Aorta (tissue), 5 donors: ENCODE results near the gene NMNAT2. TPM values are rescaled to one million over a fixed set of nuclear protein-coding genes. Genes with fewer than 3 reads are reported as not detected.
"Not testable (repeated sequence)": the region's sequence is repeated elsewhere in the genome, so short reads cannot be mapped to it uniquely, and the experiment has no call there.

Experiments
- ATAC-seq: fragments of 200-7000 bp; cut with Tn5 transposase; one replicate; pipeline ENCODE4 v1.9.1; 2022; ENCODE audit warnings: moderate library complexity; ENCODE audit not compliant: low FRiP score
- DNase-seq, 2 donors: peaks; one replicate each; pipeline ENCODE4 v3.0.0-alpha.2; 2020
- H3K27ac ChIP-seq, 2 donors: one replicate each; pipeline ENCODE4 v1.5.1; 2013; ENCODE audit warnings: low read length in 2 of 2, mild to moderate bottlenecking in 2 of 2, moderate library complexity in 2 of 2, control low read depth in 1 of 2, inconsistent platforms in 1 of 2, low read depth in 1 of 2
- H3K27me3 ChIP-seq, 2 donors: one replicate each; pipeline ENCODE4 v1.6.1; 2013; ENCODE audit warnings: control low read depth in 1 of 2, low read length in 1 of 2, mild to moderate bottlenecking in 1 of 2, moderate library complexity in 1 of 2; ENCODE audit not compliant: insufficient read depth in 2 of 2, control insufficient read depth in 1 of 2
- H3K36me3 ChIP-seq, 2 donors: one replicate each; pipeline ENCODE4 v1.6.1; 2013; ENCODE audit warnings: control low read depth in 1 of 2, low read length in 1 of 2, mild to moderate bottlenecking in 1 of 2; ENCODE audit not compliant: insufficient read depth in 2 of 2, control insufficient read depth in 1 of 2
- H3K4me1 ChIP-seq, 2 donors: one replicate each; pipeline ENCODE4 v1.6.1; 2013; ENCODE audit warnings: low read length in 2 of 2, control low read depth in 1 of 2, mild to moderate bottlenecking in 1 of 2, moderate library complexity in 1 of 2; ENCODE audit not compliant: insufficient read depth in 2 of 2, control insufficient read depth in 1 of 2
- H3K4me3 ChIP-seq, 2 donors: one replicate each; pipeline ENCODE4 v1.5.1; 2013; ENCODE audit warnings: low read length in 2 of 2, control low read depth in 1 of 2, mild to moderate bottlenecking in 1 of 2
- H3K9me3 ChIP-seq: one replicate; pipeline ENCODE4 v1.6.1; 2013; ENCODE audit warnings: mild to moderate bottlenecking, low read length; ENCODE audit not compliant: control insufficient read depth
- WGBS, 2 donors: extraction: QIAGEN DNeasy Blood & Tissue Kit; methylation state at CpG; one replicate each; pipeline ENCODE4 v1.1.7; 2013; 5-methylcytosine and 5-hydroxymethylcytosine counted together
- intact Hi-C, 2 donors: fragments of 100-400 bp; cut with DNase I; formaldehyde crosslinking; loops; one replicate each; pipeline versions ENCODE4 v1.14.2 to v1.15.0; 2022
- polyA plus RNA-seq, 2 donors: library from polyadenylated mRNA; stranded (reverse); fragments of 200-250 nt; gene quantifications; one replicate each; pipeline ENCODE4 v1.2.3, GENCODE V29; 2013
- total RNA-seq, 2 donors: library from RNA; stranded (reverse); fragmentation: NEBNext Ultra II Directional; extraction: Animal tissue kit (Norgen Biotek cat#: 25700); gene quantifications; one replicate each; pipeline ENCODE4 v1.2.1, GENCODE V29; 2021
- donor health status: healthy with polysubstance abuse.
- donor health status: Bipolar disorder and iron deficiency.
- donor health status: DM: no; HTN: no; CAD: no.
- donor health status: DM: no; HTN: no; CAD: no.
- donor health status: DM: yes; HTN: yes; CAD: no.

NMNAT2 gene
- total and polyA plus RNA-seq, 4 donors: 0.25 to 2.8 (median 1.3) TPM; not detected in 1

- no peaks in the 10 kb centered on the region for H3K36me3 ChIP-seq
- intact Hi-C loops: no loop called here
- no peaks in the 10 kb centered on the region for H3K4me1 ChIP-seq
- H3K27ac ChIP-seq: no peak overlapping the region
- WGBS, 2 donors: 88 to 93% methylated on average over 1 of the region's 1 CpG
- DNase-seq (no peak), ATAC-seq (no peak)
- H3K4me3 ChIP-seq: no peak overlapping the region
- no peaks in the 10 kb centered on the region for H3K9me3 ChIP-seq
- no peaks in the 10 kb centered on the region for H3K27me3 ChIP-seq
Observed at GRCh38 chr1:183407961-183408360, 10.2 kb downstream of the NMNAT2 start.

DNA sequence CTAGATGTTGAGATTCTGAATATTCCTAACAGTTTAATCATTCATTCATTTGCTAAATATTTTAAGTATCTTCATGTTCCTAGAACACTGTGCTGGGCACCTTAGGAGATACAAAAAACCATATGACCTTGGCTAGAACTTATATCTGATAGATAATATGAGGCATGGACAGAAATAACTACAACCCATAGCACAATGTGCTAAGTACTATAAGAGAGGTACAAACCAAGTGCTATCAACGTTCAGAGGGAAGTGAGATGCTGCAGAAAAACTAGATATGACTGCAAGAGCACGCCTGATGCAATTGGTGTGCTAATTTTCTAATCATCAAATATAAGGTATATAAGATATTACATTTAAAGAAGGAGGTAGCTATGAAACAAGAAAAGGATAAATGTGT, 10.7 kb downstream of the NMNAT2 start:
- H3K4me3 ChIP-seq: no peak overlapping the region
- ATAC-seq (no peak), DNase-seq (no peak)
- no peaks in the 10 kb centered on the region for H3K36me3 ChIP-seq
- 81 to 82% methylated on average over 2 of the region's 2 CpGs for WGBS, 2 donors
- H3K4me1 ChIP-seq: no peaks in the 10 kb centered on the region
- H3K9me3 ChIP-seq: no peaks in the 10 kb centered on the region
- H3K27ac ChIP-seq: no peak overlapping the region
- intact Hi-C loops: no loop called here
- H3K27me3 ChIP-seq: no peaks in the 10 kb centered on the region

GRCh38 chr1:183404476-183404875, 13.7 kb downstream of the NMNAT2 start:
- intact Hi-C loops: no loop called here
- H3K4me3 ChIP-seq: no peak overlapping the region
- no peaks in the 10 kb centered on the region for H3K4me1 ChIP-seq
- H3K36me3 ChIP-seq: no peaks in the 10 kb centered on the region
- WGBS, 2 donors: 43 to 57% methylated on average over 2 of the region's 2 CpGs
- ATAC-seq (no peak), DNase-seq (no peak)
- no peaks in the 10 kb centered on the region for H3K9me3 ChIP-seq
- no peak overlapping the region for H3K27ac ChIP-seq
- no peaks in the 10 kb centered on the region for H3K27me3 ChIP-seq

DNA sequence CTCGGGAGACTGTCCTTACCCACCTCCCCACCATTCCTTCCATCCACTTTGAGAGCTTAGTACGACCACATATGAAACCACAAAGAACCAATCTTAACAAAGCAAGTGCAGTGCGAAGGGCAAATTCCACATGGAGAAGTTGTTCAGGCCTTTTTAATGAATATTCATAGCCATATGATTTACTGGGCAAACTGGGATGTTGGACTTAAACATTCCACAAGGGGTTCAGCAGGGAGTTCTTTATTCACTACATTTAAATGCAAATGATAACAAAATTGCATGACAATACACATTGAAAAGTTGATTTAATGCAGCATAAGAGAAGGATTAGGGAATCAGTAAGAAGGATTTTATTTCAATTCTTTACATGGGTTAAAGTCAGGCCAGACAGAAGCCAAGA, 14.7 kb downstream of the NMNAT2 start:
- Histone ChIP-seq H3K4me3 (no peak overlapping the region), H3K36me3 (no peaks in the 10 kb centered on the region), H3K27me3 (no peaks in the 10 kb centered on the region), H3K9me3 (no peaks in the 10 kb centered on the region), H3K4me1 (no peaks in the 10 kb centered on the region), H3K27ac (no peak overlapping the region)
- intact Hi-C loops: no loop called here
- DNase-seq: no peak
- ATAC-seq: no peak
- WGBS, 2 donors: 47 to 52% methylated on average over 3 of the region's 3 CpGs

DNA sequence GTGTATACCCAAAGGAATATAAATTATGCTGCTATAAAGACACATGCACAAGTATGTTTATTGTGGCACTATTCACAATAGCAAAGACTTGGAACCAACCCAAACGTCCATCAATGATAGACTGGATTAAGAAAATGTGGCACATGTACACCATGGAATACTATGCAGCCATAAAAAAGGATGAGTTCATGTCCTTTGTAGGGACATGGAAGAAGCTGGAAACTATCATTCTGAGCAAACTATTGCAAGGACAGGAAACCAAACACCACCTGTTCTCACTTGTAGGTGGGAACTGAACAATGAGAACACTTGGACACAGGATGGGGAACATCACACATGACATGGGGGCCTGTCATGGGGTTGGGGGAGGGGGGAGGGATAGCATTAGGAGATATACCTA, 16.6 kb downstream of the NMNAT2 start:
- H3K4me3 ChIP-seq, H3K36me3 ChIP-seq, intact Hi-C loops, H3K27me3 ChIP-seq, H3K9me3 ChIP-seq, H3K27ac ChIP-seq, H3K4me1 ChIP-seq, ATAC-seq, DNase-seq: not testable (repeated sequence)
- 41 to 83% methylated on average over 1 of the region's 1 CpG for WGBS, 2 donors

- Histone ChIP-seq H3K36me3 (peaks cover 0 to 2% of the 10 kb centered on the region in 2 donors), H3K9me3 (peaks cover 2% of the 10 kb centered on the region), H3K27me3 (no peaks in the 10 kb centered on the region), H3K4me3 (no peak overlapping the region), H3K4me1 (no peaks in the 10 kb centered on the region), H3K27ac (no peak overlapping the region)
- DNase-seq: no peak
- ATAC-seq: no peak
- WGBS, 2 donors: 71 to 86% methylated on average over 2 of the region's 2 CpGs
- intact Hi-C loops: no loop called here
Observed at GRCh38 chr1:183394435-183394834, 23.7 kb downstream of the NMNAT2 start.

DNA sequence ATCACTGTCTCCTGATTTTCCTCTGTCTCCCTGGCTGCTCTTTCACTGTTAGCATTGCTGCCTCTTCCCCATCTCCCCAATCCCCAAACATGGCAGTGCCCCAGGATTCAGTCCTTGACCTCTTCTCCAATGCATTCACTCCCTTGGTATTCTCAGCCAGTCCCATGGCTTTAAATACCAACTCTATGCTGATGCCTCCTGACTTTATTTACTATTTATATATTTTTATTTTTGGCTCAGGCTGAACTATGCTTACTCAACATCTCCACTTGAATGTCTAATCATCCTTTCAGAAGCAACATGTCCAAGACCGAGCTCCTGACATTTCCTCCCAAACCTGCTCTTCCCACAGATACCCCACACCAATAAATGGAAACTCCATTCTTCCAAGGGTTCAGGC, 26.3 kb downstream of the NMNAT2 start:
- Histone ChIP-seq H3K27me3 (no peaks in the 10 kb centered on the region), H3K4me1 (no peaks in the 10 kb centered on the region), H3K27ac (no peak overlapping the region), H3K9me3 (peaks cover 2% of the 10 kb centered on the region), H3K36me3 (peaks cover 0 to 2% of the 10 kb centered on the region in 2 donors), H3K4me3 (no peak overlapping the region)
- 88 to 90% methylated on average over 1 of the region's 1 CpG for WGBS, 2 donors
- ATAC-seq (no peak), DNase-seq (no peak)
- intact Hi-C loops: no loop called here

DNA sequence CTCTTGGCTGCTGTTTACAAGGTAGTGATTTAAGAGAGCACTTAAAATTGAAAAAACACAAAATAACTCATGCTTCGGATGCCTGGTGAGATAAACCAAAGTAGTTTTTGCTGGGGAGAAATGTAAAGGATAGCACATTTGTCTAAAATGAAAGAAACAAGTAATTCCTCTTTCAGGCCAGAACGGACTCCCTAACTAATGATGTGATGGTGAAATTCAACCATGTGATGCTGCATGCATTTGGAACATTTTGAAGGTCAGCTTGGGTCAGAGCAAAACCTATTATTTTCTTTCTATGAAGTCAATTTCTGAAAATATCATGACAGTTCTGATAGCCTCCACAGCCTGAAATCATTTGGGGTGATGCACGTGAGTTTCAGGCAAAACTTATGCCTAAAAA, 27.6 kb downstream of the NMNAT2 start:
- Histone ChIP-seq H3K9me3 (peaks cover 3% of the 10 kb centered on the region), H3K27me3 (no peaks in the 10 kb centered on the region), H3K27ac (no peak overlapping the region), H3K4me3 (no peak overlapping the region), H3K4me1 (no peaks in the 10 kb centered on the region), H3K36me3 (peaks cover 0 to 2% of the 10 kb centered on the region in 2 donors)
- intact Hi-C loops: no loop called here
- DNase-seq: no peak
- ATAC-seq: no peak
- 46 to 53% methylated on average over 3 of the region's 3 CpGs for WGBS, 2 donors

DNA sequence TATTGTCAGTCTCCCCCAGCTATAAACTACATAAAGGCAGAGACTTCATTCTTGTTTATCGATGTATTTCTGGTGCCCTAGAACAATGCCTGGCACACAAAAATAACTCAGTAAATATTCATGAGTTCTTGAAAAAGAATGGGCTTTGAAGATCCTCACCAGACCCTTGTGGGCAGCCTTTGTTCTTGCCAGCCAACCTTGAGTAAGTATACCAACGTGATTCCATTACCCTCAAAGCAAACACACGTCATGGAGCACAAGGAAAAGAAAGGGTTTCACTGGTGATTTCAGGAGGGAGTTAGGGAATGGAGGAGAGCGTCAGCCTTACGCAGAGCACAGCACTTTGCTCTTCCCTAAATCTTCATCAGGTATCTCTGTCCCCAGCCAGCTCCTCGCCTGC, 29.4 kb downstream of the NMNAT2 start:
- WGBS, 2 donors: 61 to 62% methylated on average over 6 of the region's 6 CpGs
- no peak overlapping the region for H3K4me3 ChIP-seq
- DNase-seq: no peak
- H3K4me1 ChIP-seq: no peaks in the 10 kb centered on the region
- H3K27me3 ChIP-seq: no peaks in the 10 kb centered on the region
- peaks cover 1% of the 10 kb centered on the region for H3K9me3 ChIP-seq
- intact Hi-C loops: no loop called here
- ATAC-seq: no peak
- H3K27ac ChIP-seq: no peak overlapping the region
- H3K36me3 ChIP-seq: peaks cover 0 to 2% of the 10 kb centered on the region in 2 donors
